ENCODE measurements around the gene NEU1. TPM values are rescaled to one million over a fixed set of nuclear protein-coding genes. Genes with fewer than 3 reads are reported as not detected.
A peak's percentile ranks its signal among the peaks of the same experiment; 100 is the strongest.
"Not testable (repeated sequence)": the region's sequence is repeated elsewhere in the genome, so short reads cannot be mapped to it uniquely, and the experiment has no call there.

Gene NEU1
- total RNA-seq, 1 donor from 2014 or later = 46.9 TPM

DNA sequence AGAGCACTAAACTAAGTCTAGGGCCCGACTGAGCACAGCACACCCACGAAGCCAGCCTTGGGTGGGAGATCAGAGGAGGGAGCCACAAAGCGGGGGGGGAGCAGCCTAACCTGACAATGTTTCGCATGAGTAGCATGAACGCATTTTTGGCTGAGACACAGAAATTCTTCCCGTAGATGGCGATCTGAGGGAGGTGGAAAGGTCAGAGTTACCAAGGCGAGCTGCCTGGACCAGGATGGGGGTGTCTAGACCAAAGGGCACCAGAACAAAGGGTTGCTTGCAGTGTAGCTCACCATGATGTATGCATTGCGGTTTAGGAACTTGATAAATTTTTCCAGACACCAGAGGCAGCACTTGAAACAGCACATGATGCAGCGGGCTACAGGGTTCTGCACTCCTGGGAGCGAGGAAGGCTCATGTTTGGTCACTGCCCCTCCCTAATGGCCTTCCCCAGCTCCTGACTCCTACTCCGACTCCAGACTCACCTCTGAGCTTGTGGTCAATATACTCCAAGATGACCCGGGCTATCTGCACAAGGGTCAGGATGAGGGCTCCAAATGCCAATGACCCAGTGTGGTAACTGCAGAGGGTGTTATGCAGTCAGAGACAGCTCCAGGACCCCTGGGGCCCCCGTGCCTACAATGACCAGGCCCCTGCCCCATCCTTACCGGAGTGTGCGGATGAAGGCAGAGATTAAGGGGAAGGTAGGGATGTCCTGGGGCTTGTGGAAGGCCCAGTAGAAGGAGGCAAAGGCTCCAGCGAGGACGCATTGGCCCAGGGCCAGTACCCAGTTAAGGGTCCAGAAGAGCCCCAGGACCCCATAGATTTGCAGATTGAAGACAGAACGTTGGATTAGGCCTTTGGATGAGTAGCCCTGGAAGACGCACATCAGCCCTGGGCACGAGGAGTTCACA lies 2.8 kb upstream of the NEU1 start:
- Mint-ChIP-seq H3K27ac (peak overlapping the region; percentile 69), H3K4me3 (peak overlapping the region; percentile 52), H3K27me3 (no peaks in the 10 kb centered on the region), H3K36me3 (no peaks in the 10 kb centered on the region), H3K9me3 (no peaks in the 10 kb centered on the region), H3K4me1 (ENCODE audit: unreplicated experiment) (peaks cover 23% of the 10 kb centered on the region)
- TF ChIP-seq, protein P1, sequence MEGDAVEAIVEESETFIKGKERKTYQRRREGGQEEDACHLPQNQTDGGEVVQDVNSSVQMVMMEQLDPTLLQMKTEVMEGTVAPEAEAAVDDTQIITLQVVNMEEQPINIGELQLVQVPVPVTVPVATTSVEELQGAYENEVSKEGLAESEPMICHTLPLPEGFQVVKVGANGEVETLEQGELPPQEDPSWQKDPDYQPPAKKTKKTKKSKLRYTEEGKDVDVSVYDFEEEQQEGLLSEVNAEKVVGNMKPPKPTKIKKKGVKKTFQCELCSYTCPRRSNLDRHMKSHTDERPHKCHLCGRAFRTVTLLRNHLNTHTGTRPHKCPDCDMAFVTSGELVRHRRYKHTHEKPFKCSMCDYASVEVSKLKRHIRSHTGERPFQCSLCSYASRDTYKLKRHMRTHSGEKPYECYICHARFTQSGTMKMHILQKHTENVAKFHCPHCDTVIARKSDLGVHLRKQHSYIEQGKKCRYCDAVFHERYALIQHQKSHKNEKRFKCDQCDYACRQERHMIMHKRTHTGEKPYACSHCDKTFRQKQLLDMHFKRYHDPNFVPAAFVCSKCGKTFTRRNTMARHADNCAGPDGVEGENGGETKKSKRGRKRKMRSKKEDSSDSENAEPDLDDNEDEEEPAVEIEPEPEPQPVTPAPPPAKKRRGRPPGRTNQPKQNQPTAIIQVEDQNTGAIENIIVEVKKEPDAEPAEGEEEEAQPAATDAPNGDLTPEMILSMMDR (conservative IDR thresholded peaks at IDR 0.05) = no peak
- no peak for DNase-seq (ENCODE audit: extremely low spot score, unreplicated experiment)

DNA sequence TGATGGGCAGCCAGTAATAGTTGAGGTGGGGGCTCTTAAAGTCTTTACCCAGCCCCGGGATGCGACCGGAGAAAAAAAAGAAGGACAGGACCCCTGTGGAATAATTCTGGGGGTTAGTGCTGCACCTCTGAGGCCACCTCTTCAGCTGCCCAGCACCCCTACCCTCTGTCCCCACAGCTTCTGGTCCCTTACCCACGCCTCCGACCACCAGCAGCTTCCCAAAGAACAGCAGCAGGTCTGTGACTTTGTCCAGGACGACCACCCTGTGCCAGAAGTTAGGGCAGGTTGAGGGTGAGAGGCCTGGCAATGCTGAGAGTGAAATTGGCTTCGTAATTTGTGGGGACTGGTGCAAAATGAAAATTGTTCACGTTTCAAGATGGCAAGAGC lies 2.2 kb upstream of the NEU1 start:
- H3K36me3 Mint-ChIP-seq = no peaks in the 10 kb centered on the region
- peak overlapping the region; percentile 24 for H3K4me3 Mint-ChIP-seq
- TF ChIP-seq, protein P1 (conservative IDR thresholded peaks at IDR 0.05) = no peak
- no peaks in the 10 kb centered on the region for H3K27me3 Mint-ChIP-seq
- DNase-seq (ENCODE audit: extremely low spot score, unreplicated experiment) = no peak
- H3K4me1 Mint-ChIP-seq (ENCODE audit: unreplicated experiment) = peaks cover 23% of the 10 kb centered on the region
- peak overlapping the region; percentile 69 for H3K27ac Mint-ChIP-seq
- H3K9me3 Mint-ChIP-seq = no peaks in the 10 kb centered on the region

DNA sequence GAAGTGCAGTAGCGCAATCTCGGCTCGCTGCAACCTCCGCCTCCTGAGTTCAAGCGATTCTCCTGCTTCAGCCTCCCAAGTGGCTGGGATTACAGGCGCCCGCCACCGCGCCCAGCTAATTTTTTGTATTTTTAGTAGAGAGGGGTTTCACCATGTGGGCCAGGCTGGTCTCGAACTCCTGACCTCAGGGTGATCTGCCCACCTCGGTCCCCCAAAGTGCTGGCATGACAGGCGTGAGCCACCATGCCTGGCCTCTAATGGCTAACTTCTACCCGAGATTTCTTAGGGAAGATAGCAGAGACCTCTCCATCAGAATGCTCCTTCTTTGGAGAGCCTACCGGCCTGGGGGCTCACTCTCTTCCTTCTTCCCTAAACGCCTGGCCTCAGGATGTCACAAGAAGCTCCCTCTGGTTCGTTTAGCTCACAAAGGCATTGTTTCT lies 1.5 kb upstream of the NEU1 start:
- H3K36me3 Mint-ChIP-seq; H3K27me3 Mint-ChIP-seq; H3K9me3 Mint-ChIP-seq; DNase-seq (ENCODE audit: extremely low spot score, unreplicated experiment): not testable (repeated sequence)
- Mint-ChIP-seq H3K4me1 (ENCODE audit: unreplicated experiment) (peaks cover 23% of the 10 kb centered on the region), H3K27ac (peak overlapping the region; percentile 95), H3K4me3 (peak overlapping the region; percentile 94)
- TF ChIP-seq, protein P1 (conservative IDR thresholded peaks at IDR 0.05) = peak; percentile 2

DNA sequence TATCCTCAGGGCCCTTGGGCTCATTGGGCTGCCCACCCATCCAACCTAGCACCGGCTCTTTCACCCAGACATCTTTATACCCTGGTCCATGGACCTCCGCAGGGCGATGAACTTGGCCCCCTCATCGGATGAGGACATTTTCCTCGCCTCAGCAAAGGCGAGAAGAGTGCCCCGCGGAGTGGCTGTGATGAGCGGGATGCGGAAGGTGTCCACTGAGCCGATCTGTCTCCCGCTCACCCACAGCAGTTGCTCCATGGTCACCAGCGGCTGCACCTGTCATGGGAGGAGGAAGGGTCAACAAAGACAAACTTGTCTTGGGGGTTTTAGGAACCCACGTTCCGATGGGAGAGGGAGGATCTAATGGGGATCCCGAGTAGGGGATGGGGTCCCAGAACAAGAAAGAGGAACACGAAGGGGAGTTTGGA lies 690 bp downstream of the NEU1 start:
- Mint-ChIP-seq H3K4me3 (peak overlapping the region; percentile 94), H3K9me3 (no peaks in the 10 kb centered on the region), H3K27me3 (no peaks in the 10 kb centered on the region), H3K4me1 (ENCODE audit: unreplicated experiment) (peaks cover 23% of the 10 kb centered on the region), H3K36me3 (peaks cover 5% of the 10 kb centered on the region), H3K27ac (peak overlapping the region; percentile 95)
- no peak for DNase-seq (ENCODE audit: extremely low spot score, unreplicated experiment)
- TF ChIP-seq, protein P1 (conservative IDR thresholded peaks at IDR 0.05) = no peak

DNA sequence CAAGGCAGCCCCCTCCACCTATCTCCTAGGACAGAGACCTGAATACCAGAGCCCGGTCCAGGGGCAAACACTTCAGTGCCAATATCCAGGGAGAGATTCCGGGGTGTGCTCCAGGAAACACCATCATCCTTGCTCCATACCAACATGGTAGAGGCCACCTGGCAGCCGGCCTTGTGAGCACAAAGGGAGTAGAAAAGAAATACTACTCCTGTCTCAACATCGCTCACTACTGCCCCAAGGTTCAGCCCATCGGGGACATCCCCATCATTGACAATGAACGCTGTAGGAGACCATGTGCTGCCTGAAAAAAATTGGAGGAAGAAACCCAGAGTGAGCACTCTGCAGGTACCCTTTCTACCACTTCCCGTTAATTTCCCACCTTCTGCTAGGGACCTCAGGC lies 1.5 kb downstream of the NEU1 start:
- TF ChIP-seq, protein P1 (conservative IDR thresholded peaks at IDR 0.05) = no peak
- Mint-ChIP-seq H3K27me3 (no peaks in the 10 kb centered on the region), H3K36me3 (peaks cover 5% of the 10 kb centered on the region), H3K4me3 (peak overlapping the region; percentile 66), H3K4me1 (ENCODE audit: unreplicated experiment) (peaks cover 23% of the 10 kb centered on the region), H3K9me3 (no peaks in the 10 kb centered on the region), H3K27ac (no peak overlapping the region)
- no peak for DNase-seq (ENCODE audit: extremely low spot score, unreplicated experiment)

Measured in type B pancreatic cell (in vitro differentiated cells).